ENCODE measurements around the gene MGAT3.

DNA sequence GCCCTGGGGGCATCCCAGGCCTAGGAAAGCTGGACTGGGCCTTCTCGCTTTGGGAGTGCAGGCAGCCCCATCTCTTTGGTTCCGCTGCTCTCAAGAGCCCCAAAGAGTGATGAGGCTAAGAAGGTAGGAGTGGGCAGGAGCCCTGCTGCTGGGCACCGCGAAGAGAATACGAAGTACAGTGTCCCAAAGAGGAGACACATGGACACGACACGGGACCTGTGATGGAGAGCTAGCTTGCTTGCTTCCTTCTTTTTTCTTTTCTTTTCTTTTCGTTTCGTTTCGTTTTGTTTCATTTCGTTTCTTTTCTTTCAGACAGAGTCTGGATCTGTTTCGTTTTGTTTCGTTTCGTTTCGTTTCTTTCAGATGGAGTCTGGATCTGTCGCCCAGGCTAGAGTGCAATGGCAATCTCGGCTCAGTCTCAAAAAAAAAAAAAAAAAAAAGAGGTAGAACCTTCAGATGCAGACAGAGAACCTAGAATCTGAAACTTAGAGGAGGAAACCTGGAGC lies 10.6 kb downstream of the MGAT3 start:
- TF ChIP-seq, protein P1, sequence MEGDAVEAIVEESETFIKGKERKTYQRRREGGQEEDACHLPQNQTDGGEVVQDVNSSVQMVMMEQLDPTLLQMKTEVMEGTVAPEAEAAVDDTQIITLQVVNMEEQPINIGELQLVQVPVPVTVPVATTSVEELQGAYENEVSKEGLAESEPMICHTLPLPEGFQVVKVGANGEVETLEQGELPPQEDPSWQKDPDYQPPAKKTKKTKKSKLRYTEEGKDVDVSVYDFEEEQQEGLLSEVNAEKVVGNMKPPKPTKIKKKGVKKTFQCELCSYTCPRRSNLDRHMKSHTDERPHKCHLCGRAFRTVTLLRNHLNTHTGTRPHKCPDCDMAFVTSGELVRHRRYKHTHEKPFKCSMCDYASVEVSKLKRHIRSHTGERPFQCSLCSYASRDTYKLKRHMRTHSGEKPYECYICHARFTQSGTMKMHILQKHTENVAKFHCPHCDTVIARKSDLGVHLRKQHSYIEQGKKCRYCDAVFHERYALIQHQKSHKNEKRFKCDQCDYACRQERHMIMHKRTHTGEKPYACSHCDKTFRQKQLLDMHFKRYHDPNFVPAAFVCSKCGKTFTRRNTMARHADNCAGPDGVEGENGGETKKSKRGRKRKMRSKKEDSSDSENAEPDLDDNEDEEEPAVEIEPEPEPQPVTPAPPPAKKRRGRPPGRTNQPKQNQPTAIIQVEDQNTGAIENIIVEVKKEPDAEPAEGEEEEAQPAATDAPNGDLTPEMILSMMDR (IDR thresholded peaks at IDR 0.05 in 4 of 5, conservative IDR thresholded peaks at IDR 0.05 in 1 of 5): no peak
- no peak for TF ChIP-seq POLR2A (IDR thresholded peaks at IDR 0.05)

All from gastrocnemius medialis (tissue), 4 donors.